Measurements from ENCODE around the gene YWHAH.

YWHAH gene

GRCh38 chr22:31911565-31912406, 32.5 kb upstream of the YWHAH start:
- no peak overlapping the region for H3K4me3 ChIP-seq (ENCODE audit: insufficient read depth, low read length, poor library complexity, severe bottlenecking)
- no peaks in the 10 kb centered on the region for H3K27me3 ChIP-seq (ENCODE audit: low read length)
- TF ChIP-seq, protein P1, sequence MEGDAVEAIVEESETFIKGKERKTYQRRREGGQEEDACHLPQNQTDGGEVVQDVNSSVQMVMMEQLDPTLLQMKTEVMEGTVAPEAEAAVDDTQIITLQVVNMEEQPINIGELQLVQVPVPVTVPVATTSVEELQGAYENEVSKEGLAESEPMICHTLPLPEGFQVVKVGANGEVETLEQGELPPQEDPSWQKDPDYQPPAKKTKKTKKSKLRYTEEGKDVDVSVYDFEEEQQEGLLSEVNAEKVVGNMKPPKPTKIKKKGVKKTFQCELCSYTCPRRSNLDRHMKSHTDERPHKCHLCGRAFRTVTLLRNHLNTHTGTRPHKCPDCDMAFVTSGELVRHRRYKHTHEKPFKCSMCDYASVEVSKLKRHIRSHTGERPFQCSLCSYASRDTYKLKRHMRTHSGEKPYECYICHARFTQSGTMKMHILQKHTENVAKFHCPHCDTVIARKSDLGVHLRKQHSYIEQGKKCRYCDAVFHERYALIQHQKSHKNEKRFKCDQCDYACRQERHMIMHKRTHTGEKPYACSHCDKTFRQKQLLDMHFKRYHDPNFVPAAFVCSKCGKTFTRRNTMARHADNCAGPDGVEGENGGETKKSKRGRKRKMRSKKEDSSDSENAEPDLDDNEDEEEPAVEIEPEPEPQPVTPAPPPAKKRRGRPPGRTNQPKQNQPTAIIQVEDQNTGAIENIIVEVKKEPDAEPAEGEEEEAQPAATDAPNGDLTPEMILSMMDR (IDR thresholded peaks at IDR 0.05; ENCODE audit: insufficient read depth, low read length, poor library complexity, severe bottlenecking), result no peak
- TF ChIP-seq EZH2phosphoT487 (conservative IDR thresholded peaks at IDR 0.05; ENCODE audit: low read length), result no peak
- H2AFZ ChIP-seq (ENCODE audit: low read depth, low read length, severe bottlenecking), result no peak overlapping the region
- H3K79me2 ChIP-seq (ENCODE audit: insufficient read depth, low read length), result no peaks in the 10 kb centered on the region
- H3K27ac ChIP-seq (ENCODE audit: low read depth, low read length), result no peak overlapping the region
- H3K36me3 ChIP-seq (ENCODE audit: low read length), result no peaks in the 10 kb centered on the region
- no peaks in the 10 kb centered on the region for H3K9me2 ChIP-seq (replicated peaks; ENCODE audit: insufficient read depth, low read length)
- H3K9me3 ChIP-seq (ENCODE audit: insufficient read depth, low read length), result no peaks in the 10 kb centered on the region
- no peaks in the 10 kb centered on the region for H4K20me1 ChIP-seq (ENCODE audit: low read depth, low read length)
- H3K9ac ChIP-seq (ENCODE audit: low read length), result no peak overlapping the region
- no peaks in the 10 kb centered on the region for H3F3A ChIP-seq (ENCODE audit: insufficient read depth)
- H3K4me2 ChIP-seq (ENCODE audit: low read depth, low read length, poor library complexity, severe bottlenecking), result no peak overlapping the region

- no peak overlapping the region for H3K27ac ChIP-seq (ENCODE audit: low read depth, low read length)
- no peak overlapping the region for H3K4me2 ChIP-seq (ENCODE audit: low read depth, low read length, poor library complexity, severe bottlenecking)
- H3K79me2 ChIP-seq (ENCODE audit: insufficient read depth, low read length), result no peaks in the 10 kb centered on the region
- H3F3A ChIP-seq (ENCODE audit: insufficient read depth), result no peaks in the 10 kb centered on the region
- H3K36me3 ChIP-seq (ENCODE audit: low read length), result no peaks in the 10 kb centered on the region
- no peak overlapping the region for H2AFZ ChIP-seq (ENCODE audit: low read depth, low read length, severe bottlenecking)
- no peak overlapping the region for H3K4me3 ChIP-seq (ENCODE audit: insufficient read depth, low read length, poor library complexity, severe bottlenecking)
- TF ChIP-seq, protein P1 (IDR thresholded peaks at IDR 0.05; ENCODE audit: insufficient read depth, low read length, poor library complexity, severe bottlenecking), result no peak
- no peak for TF ChIP-seq EZH2phosphoT487 (conservative IDR thresholded peaks at IDR 0.05; ENCODE audit: low read length)
- H4K20me1 ChIP-seq (ENCODE audit: low read depth, low read length), result no peaks in the 10 kb centered on the region
- H3K27me3 ChIP-seq (ENCODE audit: low read length), result no peaks in the 10 kb centered on the region
- no peak overlapping the region for H3K9ac ChIP-seq (ENCODE audit: low read length)
- no peaks in the 10 kb centered on the region for H3K9me2 ChIP-seq (replicated peaks; ENCODE audit: insufficient read depth, low read length)
- H3K9me3 ChIP-seq (ENCODE audit: insufficient read depth, low read length), result no peaks in the 10 kb centered on the region
Observed at GRCh38 chr22:31912407-31912743, 32.0 kb upstream of the YWHAH start.

GRCh38 chr22:31915586-31915985, 28.7 kb upstream of the YWHAH start:
- H2AFZ ChIP-seq (ENCODE audit: low read depth, low read length, severe bottlenecking), result no peak overlapping the region
- H3K9ac ChIP-seq (ENCODE audit: low read length), result no peak overlapping the region
- no peaks in the 10 kb centered on the region for H3K9me3 ChIP-seq (ENCODE audit: insufficient read depth, low read length)
- H4K20me1 ChIP-seq (ENCODE audit: low read depth, low read length), result no peaks in the 10 kb centered on the region
- TF ChIP-seq, protein P1 (IDR thresholded peaks at IDR 0.05; ENCODE audit: insufficient read depth, low read length, poor library complexity, severe bottlenecking), result no peak
- no peak for TF ChIP-seq EZH2phosphoT487 (conservative IDR thresholded peaks at IDR 0.05; ENCODE audit: low read length)
- H3K27ac ChIP-seq (ENCODE audit: low read depth, low read length), result no peak overlapping the region
- H3K9me2 ChIP-seq (replicated peaks; ENCODE audit: insufficient read depth, low read length), result no peaks in the 10 kb centered on the region
- H3K36me3 ChIP-seq (ENCODE audit: low read length), result no peaks in the 10 kb centered on the region
- H3K27me3 ChIP-seq (ENCODE audit: low read length), result no peaks in the 10 kb centered on the region
- H3K79me2 ChIP-seq (ENCODE audit: insufficient read depth, low read length), result no peaks in the 10 kb centered on the region
- no peak overlapping the region for H3K4me2 ChIP-seq (ENCODE audit: low read depth, low read length, poor library complexity, severe bottlenecking)
- H3K4me3 ChIP-seq (ENCODE audit: insufficient read depth, low read length, poor library complexity, severe bottlenecking), result no peak overlapping the region
- H3F3A ChIP-seq (ENCODE audit: insufficient read depth), result no peaks in the 10 kb centered on the region
